BJ (cell line): ENCODE results near the gene SCAPER. TPM values are rescaled to one million over a fixed set of nuclear protein-coding genes. Genes with fewer than 3 reads are reported as not detected.

Source experiments
- CTCF ChIA-PET: fragments of 350-600 bp; formaldehyde crosslinking; extraction: SDS; loops from one replicate; lab custom pipeline; 2021; ENCODE audit warnings: antibody characterized with exemption, inconsistent platforms; lab: Yijun Ruan, JAX
- POLR2A ChIA-PET: fragments of 300-600 bp; sonication (Branson Sonifier 250); formaldehyde crosslinking; extraction: SDS; loops from one replicate; lab custom pipeline; 2021; ENCODE audit warnings: antibody characterized with exemption; lab: Charles Lee
- DNase-seq: peaks from one replicate; pipeline ENCODE4 v3.0.0-alpha.2; 2011; ENCODE audit warnings: low read depth
- H3K27me3 ChIP-seq: 2 replicates; pipeline ENCODE4 v1.6.0; 2011; ENCODE audit warnings: low read length; ENCODE audit not compliant: control insufficient read depth, insufficient read depth
- H3K36me3 ChIP-seq: 2 replicates; pipeline ENCODE4 v1.5.1; 2011; ENCODE audit warnings: low read length; ENCODE audit not compliant: control insufficient read depth, insufficient read depth
- H3K4me3 ChIP-seq: 2 replicates; pipeline ENCODE4 v1.5.1; 2011; ENCODE audit warnings: low read depth, mild to moderate bottlenecking, control low read depth, low read length
- polyA plus RNA-seq: library from polyadenylated mRNA; depleted of rRNA; stranded (reverse); fragments of >200 nt; gene quantifications from 2 replicates; pipeline ENCODE4 v1.2.3, GENCODE V29; 2011
- TF ChIP-seq, protein P1 (sequence below): IDR thresholded peaks from 2 replicates; pipeline ENCODE4 v1.5.1; 2011; ENCODE audit warnings: low read depth, mild to moderate bottlenecking, control low read depth, inconsistent platforms, low read length, moderate library complexity; ENCODE audit not compliant: insufficient read depth

The SCAPER gene
- polyA plus RNA-seq, 1 experiment = 2.3 TPM

DNA sequence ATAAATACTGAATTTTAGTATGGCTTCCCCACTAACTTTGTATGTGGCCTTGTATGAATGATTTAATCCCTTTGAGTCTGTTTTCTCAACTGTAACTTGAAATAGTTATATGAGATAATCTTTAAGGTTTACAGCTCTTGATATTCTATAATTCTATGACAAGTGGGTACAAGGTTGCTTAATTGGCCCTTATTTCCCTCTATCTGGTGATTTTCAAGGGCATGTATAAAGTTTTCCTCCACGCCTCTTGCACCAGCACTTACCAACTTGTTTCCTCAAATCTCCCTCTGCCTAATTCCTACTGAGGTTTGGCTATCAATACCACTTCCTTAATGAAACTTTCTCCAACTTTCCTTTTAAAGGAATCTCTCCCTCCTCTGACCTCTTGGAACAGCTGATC lies 455.7 kb downstream of the SCAPER start:
- POLR2A ChIA-PET = no interaction called here
- Histone ChIP-seq H3K36me3 (no peaks in the 10 kb centered on the region), H3K27me3 (no peaks in the 10 kb centered on the region), H3K4me3 (no peak overlapping the region)
- no peak for DNase-seq
- CTCF ChIA-PET = no interaction called here
- TF ChIP-seq, protein P1, sequence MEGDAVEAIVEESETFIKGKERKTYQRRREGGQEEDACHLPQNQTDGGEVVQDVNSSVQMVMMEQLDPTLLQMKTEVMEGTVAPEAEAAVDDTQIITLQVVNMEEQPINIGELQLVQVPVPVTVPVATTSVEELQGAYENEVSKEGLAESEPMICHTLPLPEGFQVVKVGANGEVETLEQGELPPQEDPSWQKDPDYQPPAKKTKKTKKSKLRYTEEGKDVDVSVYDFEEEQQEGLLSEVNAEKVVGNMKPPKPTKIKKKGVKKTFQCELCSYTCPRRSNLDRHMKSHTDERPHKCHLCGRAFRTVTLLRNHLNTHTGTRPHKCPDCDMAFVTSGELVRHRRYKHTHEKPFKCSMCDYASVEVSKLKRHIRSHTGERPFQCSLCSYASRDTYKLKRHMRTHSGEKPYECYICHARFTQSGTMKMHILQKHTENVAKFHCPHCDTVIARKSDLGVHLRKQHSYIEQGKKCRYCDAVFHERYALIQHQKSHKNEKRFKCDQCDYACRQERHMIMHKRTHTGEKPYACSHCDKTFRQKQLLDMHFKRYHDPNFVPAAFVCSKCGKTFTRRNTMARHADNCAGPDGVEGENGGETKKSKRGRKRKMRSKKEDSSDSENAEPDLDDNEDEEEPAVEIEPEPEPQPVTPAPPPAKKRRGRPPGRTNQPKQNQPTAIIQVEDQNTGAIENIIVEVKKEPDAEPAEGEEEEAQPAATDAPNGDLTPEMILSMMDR = no peak

DNA sequence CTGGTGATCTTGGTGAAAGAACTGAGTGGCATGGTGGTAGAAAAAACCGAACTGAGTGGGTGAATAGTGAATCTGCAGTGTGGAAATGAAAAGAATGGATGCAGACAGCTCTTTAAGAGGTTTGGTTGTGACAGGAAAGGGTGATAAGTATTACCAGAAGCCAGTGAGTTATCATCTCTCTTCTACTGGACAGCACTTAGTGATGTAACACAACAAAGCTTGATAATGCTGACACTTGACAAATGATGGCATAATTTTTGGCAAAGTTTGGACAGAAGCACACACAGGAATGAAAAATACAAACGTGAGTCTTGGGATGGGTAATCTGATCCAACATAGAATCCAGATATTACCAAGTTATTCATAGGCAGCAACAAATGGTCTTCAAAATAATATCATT lies 456.4 kb downstream of the SCAPER start:
- H3K36me3 ChIP-seq = no peaks in the 10 kb centered on the region
- TF ChIP-seq, protein P1 = no peak
- ChIA-PET POLR2A (no interaction called here), CTCF (no interaction called here)
- no peak overlapping the region for H3K4me3 ChIP-seq
- DNase-seq = no peak
- no peaks in the 10 kb centered on the region for H3K27me3 ChIP-seq

DNA sequence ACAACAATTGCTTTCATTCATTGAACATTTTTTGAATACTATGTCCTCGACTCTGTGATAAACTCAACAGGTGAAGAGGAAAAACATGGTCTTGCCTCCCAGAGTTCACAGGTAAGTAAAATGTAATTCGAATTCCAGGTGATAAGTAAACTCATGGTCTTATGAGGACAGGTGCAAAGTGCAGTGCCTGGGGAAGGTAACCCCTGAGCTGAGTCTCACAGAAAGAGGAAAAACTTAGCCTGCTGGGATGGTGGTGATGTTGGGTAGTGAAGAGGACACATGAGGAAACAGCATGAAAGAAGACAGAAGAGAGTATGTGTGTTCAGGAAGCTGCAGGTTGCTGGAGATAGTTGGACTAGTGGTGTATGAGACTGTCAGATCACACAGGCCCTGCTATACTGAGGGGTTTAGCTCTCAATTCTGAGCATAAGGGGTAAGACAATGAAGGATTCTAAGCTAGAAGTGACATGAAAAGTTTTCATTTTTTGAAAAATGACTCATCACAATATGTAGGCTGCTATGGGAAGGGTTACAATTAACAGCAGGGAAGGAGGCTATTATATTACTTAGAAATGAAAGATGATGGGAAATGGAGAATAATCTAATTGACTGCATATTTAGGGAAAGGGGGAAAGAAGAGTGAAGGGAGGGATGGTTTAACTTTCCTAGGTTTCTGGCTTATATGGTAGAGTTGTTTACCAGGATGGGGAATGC lies 457.3 kb downstream of the SCAPER start:
- Histone ChIP-seq H3K36me3 (no peaks in the 10 kb centered on the region), H3K27me3 (no peaks in the 10 kb centered on the region), H3K4me3 (no peak overlapping the region)
- ChIA-PET POLR2A (interaction anchor here (0.6 kb wide), 1 partner anchor 59 kb away, joined by 3 read pairs; no protein-coding TSS in a partner anchor), CTCF (interaction anchor here (0.9 kb wide), 1 partner anchor 9 kb away, joined by 3 read pairs; no protein-coding TSS in a partner anchor)
- TF ChIP-seq, protein P1 = no peak
- no peak for DNase-seq

DNA sequence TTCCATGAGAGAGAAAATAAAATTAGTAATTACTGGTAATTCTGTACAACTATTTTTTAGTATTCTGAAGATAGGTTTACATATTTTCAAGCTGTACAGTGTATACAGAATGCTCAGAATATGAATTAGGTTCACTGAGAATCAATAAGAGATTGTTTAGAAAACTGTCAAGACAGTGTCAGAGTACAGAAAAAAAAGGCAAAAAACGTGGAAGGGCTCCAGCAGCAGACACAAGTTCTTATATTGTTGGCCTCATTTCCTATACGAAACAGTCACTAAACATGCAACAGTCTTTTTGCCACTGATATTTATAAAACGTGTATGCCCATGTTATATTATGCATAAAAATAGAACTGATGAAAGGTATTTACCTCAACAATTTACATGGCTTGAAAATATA lies 464.7 kb downstream of the SCAPER start:
- CTCF ChIA-PET = interaction anchor here (0.6 kb wide), 1 partner anchor 1194 kb away, joined by 3 read pairs; no protein-coding TSS in a partner anchor
- no peak for DNase-seq
- H3K36me3 ChIP-seq = no peaks in the 10 kb centered on the region
- TF ChIP-seq, protein P1 = no peak
- POLR2A ChIA-PET = no interaction called here
- H3K27me3 ChIP-seq = no peaks in the 10 kb centered on the region
- no peak overlapping the region for H3K4me3 ChIP-seq

DNA sequence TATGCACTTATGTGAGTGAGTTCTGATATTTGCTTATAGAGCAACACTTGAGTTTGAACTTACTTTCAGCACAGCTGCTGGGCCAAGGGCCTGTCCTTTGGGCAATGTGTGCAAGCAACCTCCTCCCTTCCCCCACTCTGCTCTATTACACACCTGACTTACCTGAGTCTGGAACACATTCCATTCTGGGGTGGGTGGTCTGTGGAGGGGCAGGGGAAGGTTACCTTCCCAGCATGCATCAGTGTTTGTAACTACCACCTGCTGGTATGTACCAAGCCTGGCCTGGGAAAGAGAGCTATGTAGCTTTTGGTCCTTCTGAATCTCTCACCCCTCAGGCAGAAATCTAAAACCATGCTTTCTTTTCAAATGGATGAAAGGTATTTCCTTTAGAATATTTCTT lies 465.6 kb downstream of the SCAPER start:
- H3K4me3 ChIP-seq = no peak overlapping the region
- ChIA-PET POLR2A (no interaction called here), CTCF (no interaction called here)
- no peaks in the 10 kb centered on the region for H3K27me3 ChIP-seq
- H3K36me3 ChIP-seq = no peaks in the 10 kb centered on the region
- DNase-seq = no peak
- TF ChIP-seq, protein P1 = no peak
